ENCODE results near the gene ARL6IP4. TPM values are rescaled to one million over a fixed set of nuclear protein-coding genes. Genes with fewer than 3 reads are reported as not detected.

ARL6IP4 gene
- total and polyA plus RNA-seq, 2 of the 4 experiments (the other 2 are of a cell fraction) = 161 to 254 TPM

DNA sequence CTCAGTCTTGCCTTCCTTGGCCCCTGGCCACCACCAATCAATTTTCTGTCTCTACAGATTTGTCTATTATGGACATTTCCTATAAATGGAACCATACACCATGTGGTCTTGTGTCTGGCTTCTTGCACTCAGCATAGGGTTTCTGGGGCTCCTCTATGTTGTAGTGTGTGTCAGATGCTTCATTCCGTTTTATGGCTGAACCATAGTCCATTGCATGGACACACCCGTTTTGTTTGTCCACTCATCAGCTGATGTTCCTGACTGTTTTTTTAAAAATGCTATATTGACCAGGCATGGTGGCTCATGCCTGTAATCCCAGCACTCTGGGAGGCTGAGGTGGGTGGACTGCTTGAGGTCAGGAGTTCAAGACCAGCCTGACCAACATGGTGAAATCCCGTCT lies 21.0 kb downstream of the ARL6IP4 start:
- no peak overlapping the region for H3K4me2 ChIP-seq (ENCODE audit: low read depth, low read length)
- no peaks in the 10 kb centered on the region for H3K9me1 ChIP-seq (ENCODE audit: insufficient read depth, low read length)
- H2AFZ ChIP-seq (replicated peaks; ENCODE audit: low read length, poor library complexity) = no peak overlapping the region
- H3K18ac ChIP-seq (ENCODE audit: low read depth, low read length) = no peak overlapping the region
- H3K9me3 ChIP-seq (ENCODE audit: control insufficient read depth, insufficient read depth, low read length) = no peaks in the 10 kb centered on the region
- H2AK5ac ChIP-seq (ENCODE audit: low read depth, low read length) = no peak overlapping the region
- H3K27ac ChIP-seq (ENCODE audit: insufficient read depth, low read length) = no peak overlapping the region
- dilution Hi-C loops (cut with HindIII; ENCODE audit: low sequenced_read_pairs, unreplicated experiment) = no loop called here
- DNase-seq (no peak), ATAC-seq (ENCODE audit: low read depth) (no peak)
- no peak overlapping the region for H3K4ac ChIP-seq (ENCODE audit: low read depth, low read length)
- no peak overlapping the region for H3K4me3 ChIP-seq (ENCODE audit: insufficient read depth, low read depth, low read length)
- no peaks in the 10 kb centered on the region for H3K79me1 ChIP-seq (ENCODE audit: low read depth in 1 of 2, low read length in 2 of 2)
- H4K20me1 ChIP-seq (ENCODE audit: insufficient read depth, low read length) = no peaks in the 10 kb centered on the region
- no peak overlapping the region for H4K91ac ChIP-seq (ENCODE audit: insufficient read depth, low read depth, low read length)
- H2AK9ac ChIP-seq (replicated peaks; ENCODE audit: low read depth, low read length, poor library complexity) = no peak overlapping the region
- BruUV-seq (replicated peaks) = no TSS peak
- no peak overlapping the region for H3K56ac ChIP-seq (ENCODE audit: extremely low read depth, insufficient read depth, low read length)
- H4K5ac ChIP-seq (ENCODE audit: low read depth, low read length) = no peak overlapping the region
- POLR2A ChIA-PET (ENCODE audit: unreplicated experiment) = no interaction called here
- intact Hi-C loops (cut with micrococcal nuclease) = no loop called here
- H2BK5ac ChIP-seq (ENCODE audit: low read depth, low read length, poor library complexity, severe bottlenecking) = no peak overlapping the region
- H3K23ac ChIP-seq (ENCODE audit: low read depth, low read length) = no peak overlapping the region
- H4K8ac ChIP-seq (ENCODE audit: low read depth in 2 of 2, low read length in 2 of 2) = no peak overlapping the region
- H3K36me3 ChIP-seq (ENCODE audit: control insufficient read depth, insufficient read depth, low read length) = peaks cover 31% of the 10 kb centered on the region
- no peak overlapping the region for H3K14ac ChIP-seq (replicated peaks; ENCODE audit: low read depth, low read length)
- H3K4me1 ChIP-seq (ENCODE audit: control insufficient read depth, insufficient read depth, low read length) = no peaks in the 10 kb centered on the region
- no peak overlapping the region for H2BK120ac ChIP-seq (ENCODE audit: low read depth, low read length)
- no peak overlapping the region for H3K9ac ChIP-seq (ENCODE audit: low read depth, low read length)
- TF ChIP-seq MAZ (IDR thresholded peaks at IDR 0.05; ENCODE audit: borderline replicate concordance, low read depth, low read length) = no peak
- TF ChIP-seq RCOR1 (IDR thresholded peaks at IDR 0.05; ENCODE audit: insufficient replicate concordance, low read length) = no peak
- TF ChIP-seq MAFK (IDR thresholded peaks at IDR 0.05; ENCODE audit: low read depth, low read length) = no peak
- no peak for TF ChIP-seq CHD1 (IDR thresholded peaks at IDR 0.05; ENCODE audit: low read depth, low read length)
- TF ChIP-seq, protein P1, sequence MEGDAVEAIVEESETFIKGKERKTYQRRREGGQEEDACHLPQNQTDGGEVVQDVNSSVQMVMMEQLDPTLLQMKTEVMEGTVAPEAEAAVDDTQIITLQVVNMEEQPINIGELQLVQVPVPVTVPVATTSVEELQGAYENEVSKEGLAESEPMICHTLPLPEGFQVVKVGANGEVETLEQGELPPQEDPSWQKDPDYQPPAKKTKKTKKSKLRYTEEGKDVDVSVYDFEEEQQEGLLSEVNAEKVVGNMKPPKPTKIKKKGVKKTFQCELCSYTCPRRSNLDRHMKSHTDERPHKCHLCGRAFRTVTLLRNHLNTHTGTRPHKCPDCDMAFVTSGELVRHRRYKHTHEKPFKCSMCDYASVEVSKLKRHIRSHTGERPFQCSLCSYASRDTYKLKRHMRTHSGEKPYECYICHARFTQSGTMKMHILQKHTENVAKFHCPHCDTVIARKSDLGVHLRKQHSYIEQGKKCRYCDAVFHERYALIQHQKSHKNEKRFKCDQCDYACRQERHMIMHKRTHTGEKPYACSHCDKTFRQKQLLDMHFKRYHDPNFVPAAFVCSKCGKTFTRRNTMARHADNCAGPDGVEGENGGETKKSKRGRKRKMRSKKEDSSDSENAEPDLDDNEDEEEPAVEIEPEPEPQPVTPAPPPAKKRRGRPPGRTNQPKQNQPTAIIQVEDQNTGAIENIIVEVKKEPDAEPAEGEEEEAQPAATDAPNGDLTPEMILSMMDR (conservative IDR thresholded peaks at IDR 0.05; ENCODE audit: low read depth, low read length) = no peak
- no peak for TF ChIP-seq FOS (IDR thresholded peaks at IDR 0.05; ENCODE audit: low read depth, low read length)
- TF ChIP-seq, protein P2, sequence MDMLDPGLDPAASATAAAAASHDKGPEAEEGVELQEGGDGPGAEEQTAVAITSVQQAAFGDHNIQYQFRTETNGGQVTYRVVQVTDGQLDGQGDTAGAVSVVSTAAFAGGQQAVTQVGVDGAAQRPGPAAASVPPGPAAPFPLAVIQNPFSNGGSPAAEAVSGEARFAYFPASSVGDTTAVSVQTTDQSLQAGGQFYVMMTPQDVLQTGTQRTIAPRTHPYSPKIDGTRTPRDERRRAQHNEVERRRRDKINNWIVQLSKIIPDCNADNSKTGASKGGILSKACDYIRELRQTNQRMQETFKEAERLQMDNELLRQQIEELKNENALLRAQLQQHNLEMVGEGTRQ (IDR thresholded peaks at IDR 0.05; ENCODE audit: low read depth, low read length) = no peak
- TF ChIP-seq, protein P3, sequence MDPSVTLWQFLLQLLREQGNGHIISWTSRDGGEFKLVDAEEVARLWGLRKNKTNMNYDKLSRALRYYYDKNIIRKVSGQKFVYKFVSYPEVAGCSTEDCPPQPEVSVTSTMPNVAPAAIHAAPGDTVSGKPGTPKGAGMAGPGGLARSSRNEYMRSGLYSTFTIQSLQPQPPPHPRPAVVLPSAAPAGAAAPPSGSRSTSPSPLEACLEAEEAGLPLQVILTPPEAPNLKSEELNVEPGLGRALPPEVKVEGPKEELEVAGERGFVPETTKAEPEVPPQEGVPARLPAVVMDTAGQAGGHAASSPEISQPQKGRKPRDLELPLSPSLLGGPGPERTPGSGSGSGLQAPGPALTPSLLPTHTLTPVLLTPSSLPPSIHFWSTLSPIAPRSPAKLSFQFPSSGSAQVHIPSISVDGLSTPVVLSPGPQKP (IDR thresholded peaks at IDR 0.05; ENCODE audit: borderline replicate concordance, low read depth, low read length) = no peak
- no peak for TF ChIP-seq RFX5 (IDR thresholded peaks at IDR 0.05; ENCODE audit: low read depth, low read length)
- TF ChIP-seq MXI1 (IDR thresholded peaks at IDR 0.05; ENCODE audit: borderline replicate concordance, low read depth, low read length) = no peak
- no peak for TF ChIP-seq RAD21 (IDR thresholded peaks at IDR 0.05; ENCODE audit: low read length)
- no peak for TF ChIP-seq BHLHE40 (IDR thresholded peaks at IDR 0.05; ENCODE audit: low read depth, low read length)
- no peak for TF ChIP-seq SMC3 (IDR thresholded peaks at IDR 0.05; ENCODE audit: low read depth, low read length)
- no peak for TF ChIP-seq POLR2A (IDR thresholded peaks at IDR 0.05; ENCODE audit: low read depth, low read length)
- no peak for TF ChIP-seq NFE2L2 (IDR thresholded peaks at IDR 0.05; ENCODE audit: low read depth, low read length)
- CTCF ChIA-PET = no interaction called here
- no peak overlapping the region for H2BK20ac ChIP-seq (ENCODE audit: low read depth, low read length)
- H3K27me3 ChIP-seq (ENCODE audit: control insufficient read depth, insufficient read depth, low read length) = no peaks in the 10 kb centered on the region
- no peak overlapping the region for H2BK15ac ChIP-seq (ENCODE audit: low read depth, low read length)
- WGBS, 2 experiments (ENCODE audit: extremely low coverage in 2 of 2, insufficient read length in 1 of 2) = no CpG with 5 or more reads among the region's 3 CpGs
- in situ Hi-C loops (cut with MboI; ENCODE audit: low sequenced_read_pairs) = no loop called here

All from IMR-90 (cell line).